Caco-2 (cell line): ENCODE data around the gene DENND2D. TPM values are rescaled to one million over a fixed set of nuclear protein-coding genes. Genes with fewer than 3 reads are reported as not detected.

Experiments
- BruUV-seq: library from RNA; stranded (reverse); fragments of 400-500 nt; replicated peaks from 2 replicates; lab custom pipeline; 2021; lab: Mats Ljungman, UMichigan
- CTCF ChIA-PET: fragments of 300-600 bp; sonication (Branson Sonifier 250); formaldehyde crosslinking; loops from one replicate; lab custom pipeline; 2022; ENCODE audit warnings: antibody characterized with exemption; lab: Charles Lee
- POLR2A ChIA-PET: fragments of 300-600 bp; sonication (Branson Sonifier 250); formaldehyde crosslinking; loops from one replicate; lab custom pipeline; 2022; ENCODE audit warnings: antibody characterized with exemption; lab: Charles Lee
- DNase-seq, 2 experiments: peaks; one replicate each; pipeline versions ENCODE4 v3.0.0 to v3.0.0-alpha.2; 2020 to 2022
- H3K27me3 ChIP-seq: replicated peaks from 2 replicates; pipeline ENCODE4 v1.6.0; 2011; ENCODE audit warnings: low read length; ENCODE audit not compliant: control insufficient read depth, insufficient read depth
- H3K36me3 ChIP-seq: 2 replicates; pipeline ENCODE4 v1.5.1; 2011; ENCODE audit warnings: low read length; ENCODE audit not compliant: control insufficient read depth, insufficient read depth
- H3K4me1 ChIP-seq: fragments of 250-450 bp; sonication (Bioruptor Pico); 2 replicates; pipeline ENCODE4 v1.5.1; 2020; ENCODE audit warnings: mild to moderate bottlenecking
- H3K4me3 ChIP-seq: 2 replicates; pipeline ENCODE4 v1.5.1; 2011; ENCODE audit warnings: low read depth, mild to moderate bottlenecking, control low read depth, low read length
- H3K9me3 ChIP-seq: fragments of 250-450 bp; sonication (Bioruptor Pico); 2 replicates; pipeline ENCODE4 v1.5.1; 2020; ENCODE audit warnings: mild to moderate bottlenecking, moderate library complexity
- H3K27ac Mint-ChIP-seq: one replicate; pipeline ENCODE4 v1.8.0; 2022; ENCODE audit warnings: mixed read lengths; ENCODE audit not compliant: unreplicated experiment
- H3K27me3 Mint-ChIP-seq: one replicate; pipeline ENCODE4 v1.8.0; 2022; ENCODE audit warnings: mixed read lengths; ENCODE audit not compliant: insufficient read depth, unreplicated experiment
- H3K36me3 Mint-ChIP-seq: one replicate; pipeline ENCODE4 v1.8.0; 2022; ENCODE audit warnings: mild to moderate bottlenecking, mixed read lengths; ENCODE audit not compliant: insufficient read depth, unreplicated experiment
- H3K4me1 Mint-ChIP-seq: one replicate; pipeline ENCODE4 v1.8.0; 2022; ENCODE audit warnings: low read depth, mixed read lengths; ENCODE audit not compliant: unreplicated experiment
- H3K4me3 Mint-ChIP-seq: one replicate; pipeline ENCODE4 v1.8.0; 2022; ENCODE audit warnings: mild to moderate bottlenecking, moderate library complexity, mixed read lengths; ENCODE audit not compliant: unreplicated experiment
- H3K9me3 Mint-ChIP-seq: one replicate; pipeline ENCODE4 v1.8.0; 2022; ENCODE audit warnings: mixed read lengths; ENCODE audit not compliant: unreplicated experiment
- CTCF ChIP-seq, 2 experiments: fragments of 200-600 bp in 1 of 2; IDR thresholded peaks; 1 replicate in 1 of 2; 2 replicates in 1 of 2; pipeline versions ENCODE4 v1.5.1 to v1.8.0; 2011 to 2022; ENCODE audit warnings: antibody characterized with exemption in 1 of 2, control low read depth in 1 of 2, inconsistent platforms in 1 of 2, low read depth in 1 of 2, low read length in 1 of 2, mild to moderate bottlenecking in 1 of 2, moderate library complexity in 1 of 2; ENCODE audit not compliant: insufficient read depth in 1 of 2, severe bottlenecking in 1 of 2, unreplicated experiment in 1 of 2
- intact Hi-C: fragments of 100-400 bp; cut with micrococcal nuclease; formaldehyde crosslinking; loops from one replicate; pipeline ENCODE4 v1.10.0; 2022; ENCODE audit not compliant: unreplicated experiment
- total RNA-seq: library from RNA; stranded (reverse); gene quantifications from 2 replicates; pipeline ENCODE4 v1.2.3, GENCODE V29; 2022

DENND2D gene
- total RNA-seq, 1 experiment from 2014 or later = 20.4 TPM

- Histone ChIP-seq H3K36me3 (no peaks in the 10 kb centered on the region), H3K9me3 (no peaks in the 10 kb centered on the region), H3K27me3 (no peaks in the 10 kb centered on the region), H3K4me3 (no peak overlapping the region), H3K4me1 (peaks cover 24% of the 10 kb centered on the region)
- ChIA-PET CTCF (no interaction called here), POLR2A (interaction anchor here (0.6 kb wide), 1 partner anchor 109 kb away, joined by 6 read pairs; no protein-coding TSS in a partner anchor)
- Mint-ChIP-seq H3K27me3 (no peaks in the 10 kb centered on the region), H3K27ac (no peak overlapping the region), H3K9me3 (no peaks in the 10 kb centered on the region), H3K4me3 (no peak overlapping the region), H3K4me1 (peaks cover 38% of the 10 kb centered on the region), H3K36me3 (no peaks in the 10 kb centered on the region)
- no peak for DNase-seq
- intact Hi-C loops = no loop called here
- TF ChIP-seq CTCF (IDR thresholded peaks at IDR 0.05; ENCODE audit: insufficient read depth in 1 of 2, low read depth in 1 of 2, low read length in 1 of 2, severe bottlenecking in 1 of 2, unreplicated experiment in 1 of 2) = no peak
- no TSS peak for BruUV-seq
Measured at GRCh38 chr1:111211921-111212320, 11.5 kb upstream of the DENND2D start.

GRCh38 chr1:111209622-111210021 lies 9.2 kb upstream of the DENND2D start:
- TF ChIP-seq CTCF (IDR thresholded peaks at IDR 0.05; ENCODE audit: insufficient read depth in 1 of 2, low read depth in 1 of 2, low read length in 1 of 2, severe bottlenecking in 1 of 2, unreplicated experiment in 1 of 2) = no peak
- no peak overlapping the region for H3K27ac Mint-ChIP-seq
- Histone ChIP-seq H3K36me3 (no peaks in the 10 kb centered on the region), H3K9me3 (no peaks in the 10 kb centered on the region), H3K27me3 (no peaks in the 10 kb centered on the region), H3K4me3 (no peak overlapping the region), H3K4me1 (peaks cover 14% of the 10 kb centered on the region)
- intact Hi-C loops = no loop called here
- no peaks in the 10 kb centered on the region for H3K36me3 Mint-ChIP-seq
- CTCF ChIA-PET = no interaction called here
- POLR2A ChIA-PET = no interaction called here
- no peak for DNase-seq
- no peaks in the 10 kb centered on the region for H3K27me3 Mint-ChIP-seq
- H3K4me3 Mint-ChIP-seq = no peak overlapping the region
- no TSS peak for BruUV-seq
- peaks cover 32% of the 10 kb centered on the region for H3K4me1 Mint-ChIP-seq
- no peaks in the 10 kb centered on the region for H3K9me3 Mint-ChIP-seq

GRCh38 chr1:111208921-111209320 lies 8.5 kb upstream of the DENND2D start:
- no peaks in the 10 kb centered on the region for H3K9me3 ChIP-seq
- no peaks in the 10 kb centered on the region for H3K36me3 ChIP-seq
- no peak for TF ChIP-seq CTCF (IDR thresholded peaks at IDR 0.05; ENCODE audit: insufficient read depth in 1 of 2, low read depth in 1 of 2, low read length in 1 of 2, severe bottlenecking in 1 of 2, unreplicated experiment in 1 of 2)
- ChIA-PET CTCF (no interaction called here), POLR2A (no interaction called here)
- H3K27ac Mint-ChIP-seq = no peak overlapping the region
- intact Hi-C loops = no loop called here
- H3K4me1 ChIP-seq = peaks cover 10% of the 10 kb centered on the region
- no peaks in the 10 kb centered on the region for H3K27me3 ChIP-seq
- no peak overlapping the region for H3K4me3 ChIP-seq
- H3K4me1 Mint-ChIP-seq = peaks cover 25% of the 10 kb centered on the region
- no TSS peak for BruUV-seq
- H3K4me3 Mint-ChIP-seq = no peak overlapping the region
- no peaks in the 10 kb centered on the region for H3K36me3 Mint-ChIP-seq
- H3K27me3 Mint-ChIP-seq = no peaks in the 10 kb centered on the region
- no peaks in the 10 kb centered on the region for H3K9me3 Mint-ChIP-seq
- no peak for DNase-seq
